Neural cell (in vitro differentiated cells): ENCODE results near the gene RAB40B.

ENCODE experiments used
- CTCF ChIP-seq: fragments of 450-650 bp; IDR thresholded peaks from 2 replicates; pipeline ENCODE4 v1.5.1; 2014; ENCODE audit warnings: antibody characterized with exemption, mild to moderate bottlenecking, moderate library complexity; ENCODE audit not compliant: poor library complexity, severe bottlenecking
- EP300 ChIP-seq: fragments of 450-650 bp; conservative IDR thresholded peaks from 2 replicates; pipeline ENCODE4 v1.6.1; 2014; ENCODE audit warnings: antibody characterized with exemption, mild to moderate bottlenecking, moderate library complexity; ENCODE audit not compliant: poor library complexity, severe bottlenecking
- EZH2 ChIP-seq: fragments of 200-600, 300-800 bp; shearing (Covaris generic), sonication (generic); IDR thresholded peaks from 2 replicates; pipeline ENCODE4 v1.6.1; 2014; ENCODE audit warnings: antibody characterized with exemption, low read length, borderline replicate concordance, mild to moderate bottlenecking; ENCODE audit not compliant: insufficient read depth, poor library complexity, severe bottlenecking
- MXI1 ChIP-seq: fragments of 450-650 bp; conservative IDR thresholded peaks from 2 replicates; pipeline ENCODE4 v1.6.1; 2014; ENCODE audit warnings: antibody characterized with exemption, mild to moderate bottlenecking; ENCODE audit not compliant: poor library complexity, severe bottlenecking
- POLR2AphosphoS5 ChIP-seq: IDR thresholded peaks from 2 replicates; pipeline ENCODE4 v1.6.1; 2012
- RAD21 ChIP-seq: fragments of 450-650 bp; conservative IDR thresholded peaks from 2 replicates; pipeline ENCODE4 v1.6.1; 2014; ENCODE audit warnings: antibody characterized with exemption, mild to moderate bottlenecking, moderate library complexity
- REST ChIP-seq: IDR thresholded peaks from 2 replicates; pipeline ENCODE4 v1.6.1; 2012; ENCODE audit warnings: borderline replicate concordance
- SMC3 ChIP-seq: fragments of 450-650 bp; conservative IDR thresholded peaks from 2 replicates; pipeline ENCODE4 v1.6.1; 2014; ENCODE audit warnings: antibody characterized with exemption, mild to moderate bottlenecking, moderate library complexity; ENCODE audit not compliant: poor library complexity

- no peak for TF ChIP-seq RAD21
- no peak for TF ChIP-seq CTCF
- TF ChIP-seq MXI1: no peak
- no peak for TF ChIP-seq EP300
- TF ChIP-seq POLR2AphosphoS5: no peak
- TF ChIP-seq EZH2: no peak
- TF ChIP-seq REST: no peak
- no peak for TF ChIP-seq SMC3
These were observed 33.7 kb upstream of the RAB40B start for GRCh38 chr17:82732118-82732743.
